Inflammatory macrophage treated with lipopolysaccharide for 1 hour (primary cell): ENCODE results near the gene BAD.

Experiments used
- DNase-seq, 2 donors: peaks; one replicate each; pipeline ENCODE4 v3.0.0-alpha.2; 2020 to 2022

Gene BAD

DNA sequence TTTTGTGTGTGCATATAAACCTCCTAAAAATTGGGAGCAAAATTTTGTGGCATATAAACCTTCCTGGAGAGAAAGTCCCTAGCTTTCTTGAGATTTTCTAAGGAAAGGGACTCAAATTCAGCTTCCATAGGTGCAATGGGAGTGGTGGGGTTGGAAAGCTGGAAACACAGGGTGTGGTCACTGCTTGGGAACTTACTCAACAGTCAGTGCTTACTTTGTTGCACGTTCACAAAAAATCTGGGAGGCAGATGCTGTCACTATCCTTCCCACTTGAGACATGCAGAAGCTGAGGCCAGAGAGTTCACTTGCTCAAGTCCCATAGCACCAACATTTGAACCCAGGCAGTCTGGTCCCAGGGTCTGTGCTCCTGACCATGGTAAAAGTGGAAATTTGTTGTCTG is 11.8 kb upstream of the BAD start:
- DNase-seq = no peak

DNA sequence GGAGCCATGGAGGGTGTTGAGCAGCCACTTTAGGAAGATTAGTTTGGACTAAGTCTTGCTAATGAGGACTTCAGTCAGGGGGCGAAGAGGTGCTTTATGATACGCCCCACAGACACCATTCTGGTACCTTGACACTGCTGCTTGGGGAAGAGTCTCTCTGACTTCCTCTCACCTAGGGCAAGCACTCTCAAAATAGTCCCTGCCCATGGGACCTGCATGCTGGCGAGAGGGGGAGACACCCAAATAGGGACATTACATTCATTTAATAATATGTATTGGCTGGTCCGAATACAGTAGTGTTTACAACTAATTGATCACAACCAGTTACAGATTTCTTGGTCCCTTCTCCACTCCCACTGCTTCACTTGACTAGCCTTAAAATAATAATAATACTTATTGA is 11.3 kb upstream of the BAD start:
- no peak for DNase-seq

DNA sequence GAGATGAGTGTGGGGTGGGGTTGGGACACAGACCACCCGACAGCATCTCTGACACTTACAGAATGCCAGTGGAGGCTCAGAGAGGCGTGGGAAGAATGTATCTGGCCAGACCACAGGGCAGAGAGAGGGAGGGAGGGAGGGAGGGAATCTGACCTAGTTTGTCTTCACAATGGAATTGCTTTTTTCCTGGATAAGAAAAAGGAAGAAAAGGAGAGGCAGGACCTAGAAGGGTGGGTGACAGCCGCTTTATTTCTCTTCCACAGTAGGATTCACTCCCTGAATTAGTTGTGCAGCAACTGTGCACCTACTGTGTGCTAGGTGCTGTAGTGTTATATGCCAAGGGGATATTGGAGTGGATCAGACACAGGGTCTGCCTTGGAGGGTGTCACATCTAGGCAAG is 10.3 kb upstream of the BAD start:
- DNase-seq = no peak

DNA sequence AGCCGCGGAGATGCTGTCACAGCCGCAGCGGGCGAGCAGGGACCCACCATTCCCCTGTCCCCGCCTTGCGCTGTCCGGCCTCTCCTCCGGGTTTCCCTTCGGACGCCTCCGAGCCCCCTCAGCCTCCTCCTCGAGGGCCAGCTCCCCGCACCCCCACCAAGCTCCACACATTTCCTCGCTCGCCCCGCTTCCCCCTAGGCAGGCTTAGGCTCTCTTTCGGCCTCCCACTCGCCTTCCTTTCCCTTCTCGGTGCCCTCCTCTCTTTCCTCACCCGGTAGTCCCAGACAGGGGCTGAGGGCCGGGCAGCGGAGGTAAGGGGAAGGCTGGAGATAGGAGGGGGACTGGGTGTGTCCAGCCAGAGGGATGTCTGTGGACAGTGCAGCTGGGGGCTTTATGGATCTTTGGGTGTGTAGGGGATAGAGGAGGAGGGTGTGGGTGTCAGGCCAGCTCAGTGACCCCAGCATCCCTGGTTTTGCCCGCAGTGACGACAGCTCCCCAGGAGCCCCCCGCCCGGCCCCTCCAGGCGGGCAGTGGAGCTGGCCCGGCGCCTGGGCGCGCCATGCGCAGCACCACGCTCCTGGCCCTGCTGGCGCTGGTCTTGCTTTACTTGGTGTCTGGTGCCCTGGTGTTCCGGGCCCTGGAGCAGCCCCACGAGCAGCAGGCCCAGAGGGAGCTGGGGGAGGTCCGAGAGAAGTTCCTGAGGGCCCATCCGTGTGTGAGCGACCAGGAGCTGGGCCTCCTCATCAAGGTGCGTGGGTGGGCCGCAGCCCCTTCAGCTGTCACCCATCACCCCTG is 8.2 kb upstream of the BAD start:
- DNase-seq = no peak

DNA sequence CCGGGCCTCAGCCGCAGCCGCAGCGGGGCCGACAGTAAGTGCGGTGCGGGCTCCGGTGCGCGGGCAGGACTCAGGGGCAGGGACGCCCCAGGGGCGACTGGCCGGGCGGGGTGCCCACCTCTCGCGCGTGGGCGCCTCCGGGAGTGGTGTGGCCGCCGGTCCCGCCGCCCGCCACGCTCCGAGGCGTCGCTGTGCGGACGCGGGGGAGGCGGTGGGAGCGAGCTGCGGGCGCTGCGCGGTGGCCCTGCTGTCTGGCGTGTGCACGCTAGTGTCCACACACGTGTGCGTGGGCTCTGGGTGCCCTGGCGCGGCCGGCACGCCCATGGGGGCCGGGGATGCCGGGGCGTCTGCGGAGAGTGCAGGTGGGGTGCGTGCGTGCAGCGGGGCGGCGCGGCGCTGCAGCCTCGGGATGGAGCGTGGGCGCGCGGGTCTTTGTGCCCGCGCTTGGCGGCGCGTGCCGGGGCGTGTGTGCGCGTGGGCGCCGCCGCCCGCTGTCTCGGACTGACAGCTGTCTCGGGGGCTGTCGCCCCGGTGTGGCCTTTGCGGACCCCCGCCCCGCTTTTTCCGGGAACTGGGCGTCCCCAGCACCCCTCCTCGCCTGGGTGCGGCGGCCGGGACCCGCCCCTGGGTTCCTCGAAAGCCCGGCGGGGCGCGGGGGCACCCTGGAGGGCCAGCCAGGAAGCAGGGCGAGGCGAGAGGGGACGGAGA is 7.4 kb upstream of the BAD start:
- DNase-seq = no peak

DNA sequence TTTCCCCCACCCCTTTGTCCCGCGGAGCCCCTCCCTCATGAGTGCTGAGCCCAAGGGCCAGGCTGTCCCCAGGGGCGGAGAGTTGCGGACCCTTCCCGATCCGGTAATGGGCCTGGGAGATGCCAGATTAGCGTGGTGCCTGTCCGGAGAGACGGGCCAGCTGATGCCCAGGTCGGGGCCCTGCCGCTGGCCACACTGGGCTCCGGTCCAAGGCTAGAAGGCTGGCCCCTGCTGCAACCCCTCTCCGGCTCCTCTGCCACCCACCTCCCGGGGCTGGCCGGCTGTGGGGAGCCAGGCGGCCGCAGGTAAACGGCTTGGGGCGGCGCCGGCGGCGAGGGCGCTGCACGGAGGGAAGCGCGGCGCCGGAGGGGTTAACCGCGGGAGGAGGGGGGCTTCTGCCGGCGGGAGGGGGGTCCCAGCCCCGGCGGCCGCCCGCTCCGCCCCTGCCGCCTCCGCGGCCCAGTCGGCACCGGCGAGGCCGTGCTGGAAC is 6.8 kb upstream of the BAD start, which contains the start of gene KCNK4:
Gene KCNK4 (plus strand): TSS at position 41 of the 490 bp plus-strand sequence. CDS start 1,717 bp downstream, outside the sequence.
- DNase-seq = no peak

DNA sequence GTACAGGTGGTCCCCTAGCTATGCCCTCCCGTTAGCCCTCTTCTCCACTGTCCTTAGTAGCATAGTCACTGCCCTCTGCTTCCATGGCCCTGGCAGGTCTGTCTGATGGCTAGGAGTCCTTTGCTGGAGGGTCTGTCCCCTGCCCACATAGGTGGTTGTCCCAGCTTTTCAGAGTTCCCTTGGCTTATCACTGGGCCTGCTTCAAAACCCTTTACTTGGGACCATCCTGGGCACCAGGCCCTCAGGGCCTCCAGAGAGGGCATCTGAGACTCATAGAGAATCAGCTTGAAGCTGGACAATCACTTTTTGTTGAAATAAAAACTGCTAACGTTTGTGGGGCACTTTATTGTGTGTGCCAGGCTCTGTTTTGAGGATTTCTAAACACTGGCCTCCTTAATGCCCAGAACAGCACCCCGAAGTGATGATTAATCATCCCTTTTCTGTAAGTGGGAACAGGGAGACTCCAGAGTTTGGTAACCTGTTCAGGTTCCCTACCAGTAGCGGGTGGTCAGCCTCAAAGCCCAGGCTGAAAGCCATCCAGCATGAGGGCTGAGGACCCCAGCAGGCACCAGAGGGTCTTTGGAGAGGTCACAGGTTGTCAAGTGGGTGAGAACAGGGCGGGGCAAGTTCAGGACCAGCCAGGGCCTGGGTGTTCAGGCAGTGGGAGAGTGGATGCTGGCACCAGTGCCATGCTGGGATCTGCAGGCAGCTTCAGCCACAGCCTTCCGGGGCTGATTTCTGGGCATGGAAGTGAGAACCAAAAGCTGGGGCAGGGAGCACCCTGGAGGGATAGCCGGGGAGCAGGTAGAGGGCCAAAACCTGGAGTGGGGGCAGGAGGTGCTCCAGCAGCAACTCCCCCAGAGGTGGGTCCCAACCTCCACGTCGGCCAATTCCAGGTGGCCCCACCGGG is 6.1 kb upstream of the BAD start:
- peak; percentile 23 to 52 for DNase-seq

DNA sequence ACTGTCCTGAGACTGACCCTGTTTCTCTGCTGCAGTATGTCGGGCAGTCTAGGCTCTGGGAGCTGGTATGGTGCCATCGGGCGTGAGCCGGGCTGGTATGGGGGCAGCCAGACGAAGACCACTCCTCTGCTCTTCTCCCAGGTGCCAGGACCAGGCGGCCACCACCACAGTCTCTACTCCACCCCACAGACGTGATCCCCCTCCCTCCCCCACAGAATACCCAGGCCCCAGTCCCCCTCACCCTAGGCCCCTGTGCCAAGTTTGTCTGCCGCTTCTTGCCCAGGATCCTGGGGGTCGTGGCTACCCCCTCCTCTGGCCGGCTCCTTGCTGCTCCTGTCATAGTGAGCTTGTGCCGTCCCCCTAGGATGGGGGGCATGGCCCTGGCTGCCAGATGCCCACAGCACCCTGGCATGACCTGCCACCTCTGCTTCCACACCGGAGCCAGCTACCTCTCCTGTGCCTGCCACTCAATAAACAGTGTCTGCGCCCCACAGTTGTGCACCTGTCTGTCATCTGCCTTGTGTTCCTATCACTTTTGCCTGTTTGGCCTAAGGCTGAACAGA is 4.6 kb upstream of the BAD start:
- DNase-seq = no peak

DNA sequence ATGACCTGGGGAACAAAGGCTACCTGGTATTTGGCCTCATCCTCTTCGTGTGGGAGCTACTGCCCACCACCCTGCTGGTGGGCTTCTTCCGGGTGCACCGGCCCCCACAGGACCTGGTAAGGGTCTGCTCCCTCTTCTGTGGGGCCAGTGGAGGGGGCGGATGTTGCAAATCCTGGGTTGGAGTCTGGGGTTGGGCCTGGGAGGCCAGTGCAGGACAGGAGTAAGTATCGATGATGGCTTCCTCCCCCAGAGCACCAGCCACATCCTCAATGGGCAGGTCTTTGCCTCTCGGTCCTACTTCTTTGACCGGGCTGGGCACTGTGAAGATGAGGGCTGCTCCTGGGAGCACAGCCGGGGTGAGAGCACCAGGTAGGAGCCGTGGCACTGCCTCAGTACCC is 3.9 kb upstream of the BAD start:
- DNase-seq = no peak

DNA sequence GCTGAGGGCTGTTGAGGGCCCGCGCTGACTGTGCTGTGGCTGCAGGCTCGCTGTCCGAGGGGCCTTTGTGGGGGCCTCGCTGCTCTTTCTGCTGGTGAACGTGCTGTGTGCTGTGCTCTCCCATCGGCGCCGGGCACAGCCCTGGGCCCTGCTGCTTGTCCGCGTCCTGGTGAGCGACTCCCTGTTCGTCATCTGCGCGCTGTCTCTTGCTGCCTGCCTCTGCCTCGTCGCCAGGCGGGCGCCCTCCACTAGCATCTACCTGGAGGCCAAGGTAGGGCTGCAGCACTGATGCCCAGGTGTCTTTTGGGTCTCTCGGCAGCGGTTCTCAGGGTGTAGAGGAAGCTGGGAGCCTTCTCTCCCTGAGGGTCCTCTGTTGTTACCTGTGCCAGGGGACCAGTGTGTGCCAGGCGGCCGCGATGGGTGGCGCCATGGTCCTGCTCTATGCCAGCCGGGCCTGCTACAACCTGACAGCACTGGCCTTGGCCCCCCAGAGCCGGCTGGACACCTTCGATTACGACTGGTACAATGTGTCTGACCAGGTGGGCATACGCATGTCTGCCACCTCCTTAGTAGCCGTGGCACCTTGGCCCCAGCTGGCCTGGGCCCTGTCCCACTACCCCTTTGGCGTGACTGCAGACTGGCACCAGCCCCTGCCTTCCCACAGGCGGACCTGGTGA is 3.3 kb upstream of the BAD start:
- no peak for DNase-seq

DNA sequence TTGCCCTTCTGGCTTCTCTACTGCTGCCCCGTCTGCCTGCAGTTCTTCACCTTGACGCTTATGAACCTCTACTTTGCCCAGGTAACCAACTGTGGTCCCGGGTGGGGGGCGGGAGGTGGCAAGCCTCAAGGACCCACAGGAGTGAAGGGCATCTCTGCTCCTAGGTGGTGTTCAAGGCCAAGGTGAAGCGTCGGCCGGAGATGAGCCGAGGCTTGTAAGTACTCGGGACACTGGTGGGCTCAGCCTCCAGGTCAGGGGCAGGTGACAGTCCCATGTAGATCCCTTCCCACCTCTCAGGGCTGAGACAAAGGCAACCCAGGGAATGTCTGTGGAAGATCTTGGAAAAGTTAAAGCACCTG is 2.3 kb upstream of the BAD start:
- DNase-seq = no peak

DNA sequence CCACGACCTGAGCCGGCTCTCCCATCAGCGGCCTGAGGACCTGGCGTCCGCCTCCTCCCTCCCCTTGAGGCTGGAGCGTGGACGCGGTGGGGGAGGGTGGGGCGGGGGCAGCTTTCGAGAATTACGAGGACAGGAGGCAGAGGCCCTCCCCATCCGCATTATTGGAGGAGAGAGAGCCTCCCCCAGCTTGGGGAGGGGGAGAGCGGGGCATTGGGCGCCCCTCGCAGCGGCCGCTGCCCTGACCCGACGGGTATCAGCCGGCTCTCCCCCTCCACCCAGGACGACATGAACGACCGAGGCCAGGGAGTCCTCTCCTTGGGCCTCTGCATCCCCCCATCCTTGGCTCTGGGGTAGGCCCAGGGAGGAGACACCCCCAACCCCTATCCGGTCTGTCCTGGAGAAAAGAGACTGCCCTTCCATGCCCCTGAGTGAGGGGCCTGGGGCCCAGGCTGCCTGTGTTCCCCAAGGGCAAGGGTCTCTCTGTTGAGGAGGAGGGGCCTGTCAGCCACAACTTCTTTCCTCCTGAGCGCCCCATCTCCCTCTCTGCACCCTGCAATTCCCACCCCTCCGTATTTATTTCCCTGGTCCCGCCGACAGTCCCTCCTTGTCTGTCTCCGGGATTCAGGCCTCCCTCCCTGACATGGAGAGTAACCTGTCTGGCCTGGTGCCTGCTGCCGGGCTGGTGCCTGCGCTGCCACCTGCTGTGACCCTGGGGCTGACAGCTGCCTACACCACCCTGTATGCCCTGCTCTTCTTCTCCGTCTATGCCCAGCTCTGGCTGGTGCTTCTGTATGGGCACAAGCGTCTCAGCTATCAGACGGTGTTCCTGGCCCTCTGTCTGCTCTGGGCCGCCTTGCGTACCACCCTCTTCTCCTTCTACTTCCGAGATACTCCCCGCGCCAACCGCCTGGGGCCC is 1.7 kb upstream of the BAD start:
- no peak for DNase-seq

DNA sequence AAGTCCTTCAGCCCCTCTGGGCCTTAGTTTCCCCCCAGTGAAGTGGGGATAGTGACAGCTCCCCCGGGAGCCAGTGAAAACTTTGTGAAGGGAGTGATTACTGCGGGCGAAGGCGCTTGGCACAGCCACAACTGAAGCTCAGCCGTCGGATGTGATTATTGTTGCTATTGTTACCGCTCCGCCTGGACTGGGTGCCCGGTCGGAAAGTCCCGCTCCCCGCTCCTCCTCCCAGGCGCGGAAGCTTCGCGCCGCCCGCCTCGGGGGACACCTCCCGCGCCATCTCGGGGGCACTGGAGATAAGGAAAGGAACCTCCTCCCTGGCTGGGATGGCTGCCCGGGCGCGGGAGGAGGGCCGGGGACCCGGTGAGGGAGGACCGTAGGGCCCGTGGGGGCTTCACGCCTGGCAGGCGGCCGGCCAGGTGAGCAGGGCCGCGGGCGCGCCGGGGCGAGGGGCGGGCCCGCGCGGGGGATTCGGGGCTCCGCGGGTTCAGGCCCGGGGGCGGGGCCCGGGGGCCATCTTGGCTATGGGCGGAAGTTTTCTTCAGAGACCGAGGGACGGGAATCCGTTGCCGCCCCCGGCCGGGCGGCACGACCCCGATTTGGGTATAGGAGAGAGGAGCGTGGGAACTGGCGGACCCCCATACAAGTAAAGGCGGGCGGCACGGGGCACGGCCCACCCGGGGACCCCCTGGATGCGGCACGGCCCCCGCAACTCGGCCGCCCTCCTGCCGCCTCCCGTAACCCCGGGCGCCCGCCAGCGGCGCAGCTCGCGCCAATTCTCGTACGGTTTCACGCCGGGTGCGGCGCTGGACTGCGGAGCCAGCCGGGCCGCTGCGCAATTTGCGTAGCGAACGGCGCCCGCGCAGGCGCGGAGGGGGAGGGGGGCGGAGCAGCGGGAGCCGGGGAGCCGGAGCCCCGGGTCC is 758 bp upstream of the BAD start, which contains the start of gene GPR137:
Gene GPR137 (plus strand): TSS at position 887 of the 923 bp plus-strand sequence. CDS start 677 bp downstream, outside the sequence.
- peak; percentile 74 to 91 for DNase-seq

DNA sequence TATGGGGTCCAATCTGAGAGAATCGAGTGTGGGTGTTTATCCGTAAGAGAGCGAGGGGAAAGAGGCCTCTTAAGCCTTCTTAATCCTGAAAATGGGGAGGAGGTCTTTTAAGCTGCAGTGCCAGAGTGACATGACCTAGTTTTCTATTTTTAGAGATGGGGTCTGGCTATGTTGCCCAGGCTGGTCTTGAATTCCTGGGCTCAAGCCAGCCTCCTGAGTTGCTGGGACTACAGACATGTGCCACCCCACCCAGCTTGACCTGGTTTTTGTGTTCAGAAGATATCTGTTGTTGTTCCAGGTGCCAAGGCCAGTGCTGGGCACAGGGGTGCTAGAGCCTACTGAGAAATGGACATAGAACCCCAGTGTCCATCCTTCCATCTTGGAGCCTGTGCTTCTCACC is 1.4 kb downstream of the BAD start:
- no peak for DNase-seq

DNA sequence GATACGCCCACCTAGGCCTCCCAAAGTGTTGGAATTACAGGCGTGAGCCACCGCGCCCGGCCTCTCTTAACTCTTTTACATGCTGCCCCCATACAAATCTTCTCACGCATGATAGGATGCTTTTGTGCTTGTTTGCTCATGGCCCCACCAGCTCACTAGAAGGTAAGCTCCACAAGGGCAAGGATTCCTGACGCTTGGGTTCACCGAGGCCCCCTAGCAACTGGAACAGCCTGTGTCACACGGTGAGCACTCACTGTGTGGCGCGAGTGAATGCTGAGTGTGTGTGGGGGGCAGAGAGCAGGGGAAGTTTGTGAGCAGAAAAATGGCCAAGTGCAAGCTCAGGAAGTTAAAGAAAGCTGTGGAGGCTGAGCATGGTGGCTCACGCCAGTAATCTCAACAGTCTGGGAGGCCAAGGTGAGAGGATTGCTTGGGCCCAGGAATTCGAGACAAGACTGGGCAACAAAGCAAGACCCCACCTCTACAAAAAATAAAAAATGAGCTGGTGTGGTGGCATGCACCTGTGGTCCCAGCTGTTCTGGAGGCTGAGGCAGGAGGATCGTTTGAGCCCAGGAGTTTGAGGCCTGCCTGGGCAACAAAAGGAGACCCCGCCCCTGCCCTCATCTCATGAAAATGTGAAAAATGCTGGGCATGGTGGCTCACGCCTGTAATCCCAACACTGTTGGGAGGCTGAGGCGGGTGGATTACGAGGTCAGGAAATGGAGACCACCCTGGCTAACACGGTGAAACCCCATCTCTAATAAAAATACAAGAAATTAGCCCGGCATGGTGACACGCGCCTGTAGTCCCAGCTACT is 2.3 kb downstream of the BAD start:
- DNase-seq = no peak

DNA sequence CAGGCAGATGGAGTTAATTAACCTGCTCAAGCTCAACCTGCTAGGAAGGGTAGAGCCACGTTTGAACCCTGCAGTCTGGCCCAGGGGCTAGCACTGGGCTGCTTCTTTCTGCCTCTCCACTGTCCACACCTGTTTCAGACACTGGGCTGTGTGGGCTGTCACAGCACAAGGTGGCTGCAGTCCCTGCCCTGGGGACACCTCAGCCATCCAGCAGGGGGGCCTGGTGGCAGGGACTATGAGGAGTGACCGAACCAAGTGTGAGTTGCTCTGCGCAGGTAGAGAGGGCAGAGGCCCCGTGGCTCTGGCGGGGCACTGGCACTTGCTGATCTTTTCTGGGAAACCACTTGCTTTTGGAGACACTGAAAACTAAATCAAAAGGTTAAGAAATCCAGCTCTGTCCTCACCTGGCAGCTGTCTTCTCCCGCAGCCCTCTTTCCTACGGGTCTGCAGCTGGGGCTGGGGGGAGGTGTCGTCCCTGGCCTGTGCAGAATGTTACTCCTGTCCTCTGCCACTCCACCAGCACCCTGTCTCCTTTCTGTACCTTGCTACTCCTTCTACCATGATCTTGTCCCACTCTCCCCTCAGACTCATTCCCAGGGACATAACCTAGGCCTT is 5.8 kb downstream of the BAD start:
- no peak for DNase-seq

DNA sequence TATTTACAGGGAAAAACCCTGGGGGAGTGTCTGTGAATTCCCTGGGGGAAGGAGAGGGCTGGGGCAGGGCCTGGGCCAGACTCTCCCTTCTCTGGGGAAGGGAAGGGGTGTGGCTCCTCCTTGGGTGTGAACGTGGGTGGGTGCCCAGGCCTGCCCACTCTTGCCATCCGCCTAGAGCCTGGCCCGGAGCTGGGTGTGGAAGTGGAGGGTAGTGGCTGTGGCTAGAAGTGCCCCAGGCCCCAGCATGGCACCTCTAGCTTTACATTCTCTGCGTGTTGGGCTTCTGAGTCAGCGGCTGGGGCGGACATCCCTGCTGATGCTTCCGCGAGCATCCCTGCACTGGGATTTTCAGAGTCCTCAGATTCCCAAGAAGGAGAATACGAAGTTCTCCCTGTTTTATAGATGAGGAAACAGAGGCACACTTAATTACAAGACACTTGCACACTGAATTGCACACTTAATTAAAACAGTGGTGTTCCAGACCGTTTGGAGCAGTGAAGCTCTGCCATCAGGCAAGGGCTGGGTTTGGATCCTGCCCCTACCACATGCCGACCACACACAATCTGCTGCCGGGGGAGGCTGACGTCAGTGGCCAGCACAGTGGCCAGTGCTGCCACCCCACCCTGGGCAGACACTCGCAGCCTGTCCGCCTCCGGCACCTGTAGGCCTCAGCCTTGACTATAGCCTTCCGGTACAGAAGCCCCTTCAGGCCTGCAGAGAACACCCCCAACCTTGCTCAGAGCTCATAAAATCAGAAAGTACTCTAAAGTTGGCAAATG is 7.6 kb downstream of the BAD start:
- DNase-seq = peak; percentile 50 to 76

DNA sequence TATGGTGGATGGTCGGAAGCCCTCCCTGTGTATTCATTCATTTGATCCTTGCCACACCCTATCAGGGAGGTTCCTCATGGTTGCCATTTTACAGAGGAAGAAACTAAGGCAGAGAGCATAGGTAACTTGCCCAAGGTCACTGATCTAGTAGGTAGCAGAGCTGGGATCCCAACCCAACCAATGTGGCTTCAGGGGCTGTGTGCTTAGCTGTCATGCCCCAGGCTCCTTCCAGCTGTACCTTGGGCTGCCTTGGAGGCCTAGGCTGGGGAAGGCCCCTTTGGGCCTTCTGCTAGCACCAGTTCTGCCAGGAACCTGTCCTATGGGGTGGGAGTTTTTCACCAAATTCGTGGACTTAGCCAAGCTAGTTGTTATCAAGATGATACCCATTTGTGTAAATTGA is 8.6 kb downstream of the BAD start:
- DNase-seq = no peak
